ENCODE measurements around the gene RNF180.

RNF180 gene

GRCh38 chr5:64312491-64312890 lies 146.8 kb downstream of the RNF180 start (continued):
- TF ChIP-seq, protein P1, sequence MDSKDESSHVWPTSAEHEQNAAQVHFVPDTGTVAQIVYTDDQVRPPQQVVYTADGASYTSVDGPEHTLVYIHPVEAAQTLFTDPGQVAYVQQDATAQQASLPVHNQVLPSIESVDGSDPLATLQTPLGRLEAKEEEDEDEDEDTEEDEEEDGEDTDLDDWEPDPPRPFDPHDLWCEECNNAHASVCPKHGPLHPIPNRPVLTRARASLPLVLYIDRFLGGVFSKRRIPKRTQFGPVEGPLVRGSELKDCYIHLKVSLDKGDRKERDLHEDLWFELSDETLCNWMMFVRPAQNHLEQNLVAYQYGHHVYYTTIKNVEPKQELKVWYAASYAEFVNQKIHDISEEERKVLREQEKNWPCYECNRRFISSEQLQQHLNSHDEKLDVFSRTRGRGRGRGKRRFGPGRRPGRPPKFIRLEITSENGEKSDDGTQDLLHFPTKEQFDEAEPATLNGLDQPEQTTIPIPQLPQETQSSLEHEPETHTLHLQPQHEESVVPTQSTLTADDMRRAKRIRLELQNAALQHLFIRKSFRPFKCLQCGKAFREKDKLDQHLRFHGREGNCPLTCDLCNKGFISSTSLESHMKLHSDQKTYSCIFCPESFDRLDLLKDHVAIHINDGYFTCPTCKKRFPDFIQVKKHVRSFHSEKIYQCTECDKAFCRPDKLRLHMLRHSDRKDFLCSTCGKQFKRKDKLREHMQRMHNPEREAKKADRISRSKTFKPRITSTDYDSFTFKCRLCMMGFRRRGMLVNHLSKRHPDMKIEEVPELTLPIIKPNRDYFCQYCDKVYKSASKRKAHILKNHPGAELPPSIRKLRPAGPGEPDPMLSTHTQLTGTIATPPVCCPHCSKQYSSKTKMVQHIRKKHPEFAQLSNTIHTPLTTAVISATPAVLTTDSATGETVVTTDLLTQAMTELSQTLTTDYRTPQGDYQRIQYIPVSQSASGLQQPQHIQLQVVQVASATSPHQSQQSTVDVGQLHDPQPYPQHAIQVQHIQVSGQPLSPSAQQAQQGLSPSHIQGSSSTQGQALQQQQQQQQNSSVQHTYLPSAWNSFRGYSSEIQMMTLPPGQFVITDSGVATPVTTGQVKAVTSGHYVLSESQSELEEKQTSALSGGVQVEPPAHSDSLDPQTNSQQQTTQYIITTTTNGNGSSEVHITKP (tag by site-specific recombination; IDR thresholded peaks at IDR 0.05), result peak; percentile 44; the same call in 1 of the 2 replicates

DNA sequence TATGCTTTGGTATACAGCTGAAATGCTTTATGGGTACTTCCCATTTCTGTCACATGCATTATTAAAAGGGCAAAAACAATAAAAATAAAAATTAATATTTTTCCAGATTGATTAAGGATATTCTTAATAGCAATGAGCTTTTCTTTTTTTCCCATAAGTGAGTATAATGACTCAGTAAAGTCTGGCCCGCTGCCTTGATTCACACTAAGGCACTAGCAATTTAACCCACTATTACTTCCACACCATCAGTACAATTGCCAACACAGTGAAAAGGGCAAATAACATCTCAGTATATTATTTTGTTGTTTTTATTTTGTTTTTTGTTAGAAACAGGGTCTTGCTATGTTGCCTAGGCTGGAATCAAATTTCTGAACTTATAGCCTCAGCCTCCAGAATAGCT lies 150.1 kb downstream of the RNF180 start:
- no peaks in the 10 kb centered on the region for H3K9me3 ChIP-seq (ENCODE audit: control insufficient read depth, insufficient read depth, low read depth, low read length)
- no peak overlapping the region for H3K4me3 ChIP-seq (ENCODE audit: low read depth, low read length)
- H3K36me3 ChIP-seq (ENCODE audit: control insufficient read depth in 2 of 2, insufficient read depth in 1 of 2, low read length in 2 of 2), result no peaks in the 10 kb centered on the region
- CTCF ChIA-PET, result no interaction called here
- POLR2A ChIA-PET, result no interaction called here
- no peaks in the 10 kb centered on the region for H3K4me1 ChIP-seq (ENCODE audit: control insufficient read depth, insufficient read depth, low read length)
- H3K27ac ChIP-seq (ENCODE audit: extremely low read depth, low read depth, low read length), result no peak overlapping the region
- no peak for TF ChIP-seq RBAK (tag by site-specific recombination; IDR thresholded peaks at IDR 0.05)
- TF ChIP-seq ZNF26 (tag by site-specific recombination; IDR thresholded peaks at IDR 0.05), result no peak
- no peak for TF ChIP-seq ZNF561 (tag by site-specific recombination; IDR thresholded peaks at IDR 0.05; ENCODE audit: borderline replicate concordance)
- TF ChIP-seq, protein P2, sequence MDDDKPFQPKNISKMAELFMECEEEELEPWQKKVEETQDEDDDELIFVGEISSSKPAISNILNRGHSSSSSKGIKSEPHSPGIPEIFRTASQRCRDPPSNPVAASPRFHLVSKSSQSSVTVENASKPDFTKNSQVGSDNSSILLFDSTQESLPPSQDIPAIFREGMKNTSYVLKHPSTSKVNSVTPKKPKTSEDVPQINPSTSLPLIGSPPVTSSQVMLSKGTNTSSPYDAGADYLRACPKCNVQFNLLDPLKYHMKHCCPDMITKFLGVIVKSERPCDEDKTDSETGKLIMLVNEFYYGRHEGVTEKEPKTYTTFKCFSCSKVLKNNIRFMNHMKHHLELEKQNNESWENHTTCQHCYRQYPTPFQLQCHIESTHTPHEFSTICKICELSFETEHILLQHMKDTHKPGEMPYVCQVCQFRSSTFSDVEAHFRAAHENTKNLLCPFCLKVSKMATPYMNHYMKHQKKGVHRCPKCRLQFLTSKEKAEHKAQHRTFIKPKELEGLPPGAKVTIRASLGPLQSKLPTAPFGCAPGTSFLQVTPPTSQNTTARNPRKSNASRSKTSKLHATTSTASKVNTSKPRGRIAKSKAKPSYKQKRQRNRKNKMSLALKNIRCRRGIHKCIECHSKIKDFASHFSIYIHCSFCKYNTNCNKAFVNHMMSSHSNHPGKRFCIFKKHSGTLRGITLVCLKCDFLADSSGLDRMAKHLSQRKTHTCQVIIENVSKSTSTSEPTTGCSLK (tag by site-specific recombination; IDR thresholded peaks at IDR 0.05), result no peak
- TF ChIP-seq, protein P3, sequence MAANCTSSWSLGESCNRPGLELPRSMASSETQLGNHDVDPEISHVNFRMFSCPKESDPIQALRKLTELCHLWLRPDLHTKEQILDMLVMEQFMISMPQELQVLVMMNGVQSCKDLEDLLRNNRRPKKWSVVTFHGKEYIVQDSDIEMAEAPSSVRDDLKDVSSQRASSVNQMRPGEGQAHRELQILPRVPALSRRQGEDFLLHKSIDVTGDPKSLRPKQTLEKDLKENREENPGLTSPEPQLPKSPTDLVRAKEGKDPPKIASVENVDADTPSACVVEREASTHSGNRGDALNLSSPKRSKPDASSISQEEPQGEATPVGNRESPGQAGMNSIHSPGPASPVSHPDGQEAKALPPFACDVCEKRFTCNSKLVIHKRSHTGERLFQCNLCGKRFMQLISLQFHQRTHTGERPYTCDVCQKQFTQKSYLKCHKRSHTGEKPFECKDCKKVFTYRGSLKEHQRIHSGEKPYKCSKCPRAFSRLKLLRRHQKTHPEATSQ (tag by site-specific recombination; IDR thresholded peaks at IDR 0.05), result no peak
- TF ChIP-seq ZSCAN16 (tag by site-specific recombination; IDR thresholded peaks at IDR 0.05), result no peak
- TF ChIP-seq ZBTB6 (tag by site-specific recombination; IDR thresholded peaks at IDR 0.05), result no peak
- TF ChIP-seq, protein P4, sequence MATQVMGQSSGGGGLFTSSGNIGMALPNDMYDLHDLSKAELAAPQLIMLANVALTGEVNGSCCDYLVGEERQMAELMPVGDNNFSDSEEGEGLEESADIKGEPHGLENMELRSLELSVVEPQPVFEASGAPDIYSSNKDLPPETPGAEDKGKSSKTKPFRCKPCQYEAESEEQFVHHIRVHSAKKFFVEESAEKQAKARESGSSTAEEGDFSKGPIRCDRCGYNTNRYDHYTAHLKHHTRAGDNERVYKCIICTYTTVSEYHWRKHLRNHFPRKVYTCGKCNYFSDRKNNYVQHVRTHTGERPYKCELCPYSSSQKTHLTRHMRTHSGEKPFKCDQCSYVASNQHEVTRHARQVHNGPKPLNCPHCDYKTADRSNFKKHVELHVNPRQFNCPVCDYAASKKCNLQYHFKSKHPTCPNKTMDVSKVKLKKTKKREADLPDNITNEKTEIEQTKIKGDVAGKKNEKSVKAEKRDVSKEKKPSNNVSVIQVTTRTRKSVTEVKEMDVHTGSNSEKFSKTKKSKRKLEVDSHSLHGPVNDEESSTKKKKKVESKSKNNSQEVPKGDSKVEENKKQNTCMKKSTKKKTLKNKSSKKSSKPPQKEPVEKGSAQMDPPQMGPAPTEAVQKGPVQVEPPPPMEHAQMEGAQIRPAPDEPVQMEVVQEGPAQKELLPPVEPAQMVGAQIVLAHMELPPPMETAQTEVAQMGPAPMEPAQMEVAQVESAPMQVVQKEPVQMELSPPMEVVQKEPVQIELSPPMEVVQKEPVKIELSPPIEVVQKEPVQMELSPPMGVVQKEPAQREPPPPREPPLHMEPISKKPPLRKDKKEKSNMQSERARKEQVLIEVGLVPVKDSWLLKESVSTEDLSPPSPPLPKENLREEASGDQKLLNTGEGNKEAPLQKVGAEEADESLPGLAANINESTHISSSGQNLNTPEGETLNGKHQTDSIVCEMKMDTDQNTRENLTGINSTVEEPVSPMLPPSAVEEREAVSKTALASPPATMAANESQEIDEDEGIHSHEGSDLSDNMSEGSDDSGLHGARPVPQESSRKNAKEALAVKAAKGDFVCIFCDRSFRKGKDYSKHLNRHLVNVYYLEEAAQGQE (tag by site-specific recombination; IDR thresholded peaks at IDR 0.05), result no peak
- no peak for TF ChIP-seq ZNF10 (tag by site-specific recombination; IDR thresholded peaks at IDR 0.05)
- TF ChIP-seq ZFP69B (tag by site-specific recombination; IDR thresholded peaks at IDR 0.05), result no peak
- TF ChIP-seq ZNF558 (tag by site-specific recombination; IDR thresholded peaks at IDR 0.05), result no peak
- TF ChIP-seq, protein P5, sequence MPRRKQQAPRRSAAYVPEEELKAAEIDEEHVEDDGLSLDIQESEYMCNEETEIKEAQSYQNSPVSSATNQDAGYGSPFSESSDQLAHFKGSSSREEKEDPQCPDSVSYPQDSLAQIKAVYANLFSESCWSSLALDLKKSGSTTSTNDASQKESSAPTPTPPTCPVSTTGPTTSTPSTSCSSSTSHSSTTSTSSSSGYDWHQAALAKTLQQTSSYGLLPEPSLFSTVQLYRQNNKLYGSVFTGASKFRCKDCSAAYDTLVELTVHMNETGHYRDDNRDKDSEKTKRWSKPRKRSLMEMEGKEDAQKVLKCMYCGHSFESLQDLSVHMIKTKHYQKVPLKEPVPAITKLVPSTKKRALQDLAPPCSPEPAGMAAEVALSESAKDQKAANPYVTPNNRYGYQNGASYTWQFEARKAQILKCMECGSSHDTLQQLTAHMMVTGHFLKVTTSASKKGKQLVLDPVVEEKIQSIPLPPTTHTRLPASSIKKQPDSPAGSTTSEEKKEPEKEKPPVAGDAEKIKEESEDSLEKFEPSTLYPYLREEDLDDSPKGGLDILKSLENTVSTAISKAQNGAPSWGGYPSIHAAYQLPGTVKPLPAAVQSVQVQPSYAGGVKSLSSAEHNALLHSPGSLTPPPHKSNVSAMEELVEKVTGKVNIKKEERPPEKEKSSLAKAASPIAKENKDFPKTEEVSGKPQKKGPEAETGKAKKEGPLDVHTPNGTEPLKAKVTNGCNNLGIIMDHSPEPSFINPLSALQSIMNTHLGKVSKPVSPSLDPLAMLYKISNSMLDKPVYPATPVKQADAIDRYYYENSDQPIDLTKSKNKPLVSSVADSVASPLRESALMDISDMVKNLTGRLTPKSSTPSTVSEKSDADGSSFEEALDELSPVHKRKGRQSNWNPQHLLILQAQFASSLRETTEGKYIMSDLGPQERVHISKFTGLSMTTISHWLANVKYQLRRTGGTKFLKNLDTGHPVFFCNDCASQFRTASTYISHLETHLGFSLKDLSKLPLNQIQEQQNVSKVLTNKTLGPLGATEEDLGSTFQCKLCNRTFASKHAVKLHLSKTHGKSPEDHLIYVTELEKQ (tag by site-specific recombination; IDR thresholded peaks at IDR 0.05; ENCODE audit: borderline replicate concordance), result no peak
- TF ChIP-seq ZNF645 (tag by site-specific recombination; IDR thresholded peaks at IDR 0.05), result no peak
- no peak for TF ChIP-seq ZNF354C (tag by site-specific recombination; IDR thresholded peaks at IDR 0.05; ENCODE audit: borderline replicate concordance, low read depth)
- TF ChIP-seq ZFP41 (tag by site-specific recombination; IDR thresholded peaks at IDR 0.05; ENCODE audit: borderline replicate concordance), result no peak
- TF ChIP-seq ZNF660 (tag by site-specific recombination; IDR thresholded peaks at IDR 0.05), result no peak
